Left lobe of liver (tissue), 2 donors: ENCODE data around the gene LRP8. TPM values are rescaled to one million over a fixed set of nuclear protein-coding genes. Genes with fewer than 3 reads are reported as not detected.

ENCODE experiments used
- ATAC-seq: fragments of 200-7000 bp; cut with Tn5 transposase; one replicate; pipeline ENCODE4 v1.9.1; 2020; ENCODE audit warnings: mild to moderate bottlenecking, moderate library complexity
- DNase-seq: peaks from one replicate; pipeline ENCODE4 v3.0.0-alpha.2; 2020; ENCODE audit warnings: low spot score
- total RNA-seq: library from RNA; stranded (reverse); gene quantifications from one replicate; pipeline ENCODE4 v1.2.1, GENCODE V29; 2021
- donor health status: DM: no; HTN: no; CAD: no; lungs with moderate emphysema.
- donor health status: DM: no; HTN: yes; CAD: no.

Gene LRP8
- total RNA-seq, 1 donor from 2014 or later: 0.33 TPM

DNA sequence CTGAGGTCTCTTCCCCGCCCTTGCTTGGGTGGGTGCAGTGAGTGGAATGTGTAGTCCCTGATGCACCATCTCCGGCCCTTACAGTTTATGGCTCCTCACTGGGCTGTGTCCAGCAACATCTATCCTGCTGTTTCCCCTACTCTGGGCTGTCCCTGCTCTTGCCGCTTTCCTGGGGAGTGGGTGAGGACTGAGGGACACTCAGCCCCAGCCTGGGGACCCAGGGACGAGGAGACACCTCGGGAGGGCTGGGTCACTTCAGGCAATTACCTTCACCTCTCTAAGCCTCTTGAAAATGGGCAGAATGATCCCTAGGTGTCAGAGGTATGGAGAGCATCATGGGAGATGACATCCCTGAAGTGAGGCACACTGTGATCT is 13.6 kb upstream of the LRP8 start:
- peak; percentile 15 for DNase-seq

GRCh38 chr1:53340660-53341520 is 13.0 kb upstream of the LRP8 start:
- DNase-seq (peak; percentile 24), ATAC-seq (no peak)

More for the DNA sequence above, 13.6 kb upstream of the LRP8 start:
- no peak for ATAC-seq

GRCh38 chr1:53339736-53340635 is 12.1 kb upstream of the LRP8 start:
- DNase-seq (peak; percentile 33), ATAC-seq (no peak)

GRCh38 chr1:53338423-53338822 is 10.6 kb upstream of the LRP8 start:
- no peak for ATAC-seq
- DNase-seq: no peak

GRCh38 chr1:53337499-53337898 is 9.6 kb upstream of the LRP8 start:
- ATAC-seq (no peak), DNase-seq (peak; percentile 6)

- DNase-seq (peak; percentile 4), ATAC-seq (no peak)
These were observed 8.3 kb upstream of the LRP8 start for GRCh38 chr1:53336146-53336545.

GRCh38 chr1:53335661-53336060 is 7.8 kb upstream of the LRP8 start:
- DNase-seq: no peak
- no peak for ATAC-seq

DNA sequence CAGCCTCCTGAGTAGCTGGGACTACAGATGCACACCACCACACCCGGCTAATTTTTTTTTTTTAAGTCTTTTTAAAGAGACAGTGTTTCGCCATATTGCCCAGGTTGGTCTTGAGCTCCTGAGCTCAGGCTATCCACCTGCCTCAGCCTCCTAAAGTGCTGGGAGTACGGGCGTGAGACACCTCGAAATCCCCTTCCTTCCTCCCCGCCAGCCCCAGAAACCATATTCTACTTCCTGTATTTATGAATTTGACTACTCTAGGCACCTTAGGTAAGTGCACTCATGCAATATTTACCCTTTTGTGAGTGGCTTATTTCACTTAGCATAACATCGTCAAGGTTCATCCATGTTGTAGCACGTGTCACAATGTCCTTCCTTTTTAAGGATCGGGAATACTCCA is 6.9 kb upstream of the LRP8 start:
- peak; percentile 14 for DNase-seq
- ATAC-seq: no peak

DNA sequence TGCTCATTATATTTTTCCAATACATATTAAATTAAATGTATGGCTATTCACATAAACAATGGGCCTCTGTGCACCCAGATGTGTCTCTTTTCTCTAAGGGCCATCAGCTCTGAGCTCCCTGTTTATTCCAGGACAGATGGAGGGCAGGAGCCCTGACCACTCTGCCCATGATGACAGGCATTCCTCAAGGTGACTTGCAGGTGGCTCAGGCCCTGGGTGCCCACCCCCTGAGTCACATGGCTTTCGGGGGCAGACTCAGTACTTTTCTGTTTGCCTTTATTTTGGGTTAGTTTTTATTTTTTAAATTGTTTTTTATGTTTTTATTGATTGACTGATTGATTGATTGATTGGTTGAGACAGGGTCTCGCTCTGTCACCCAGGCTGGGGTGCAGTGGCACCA is 6.4 kb upstream of the LRP8 start:
- no peak for ATAC-seq
- DNase-seq: no peak

DNA sequence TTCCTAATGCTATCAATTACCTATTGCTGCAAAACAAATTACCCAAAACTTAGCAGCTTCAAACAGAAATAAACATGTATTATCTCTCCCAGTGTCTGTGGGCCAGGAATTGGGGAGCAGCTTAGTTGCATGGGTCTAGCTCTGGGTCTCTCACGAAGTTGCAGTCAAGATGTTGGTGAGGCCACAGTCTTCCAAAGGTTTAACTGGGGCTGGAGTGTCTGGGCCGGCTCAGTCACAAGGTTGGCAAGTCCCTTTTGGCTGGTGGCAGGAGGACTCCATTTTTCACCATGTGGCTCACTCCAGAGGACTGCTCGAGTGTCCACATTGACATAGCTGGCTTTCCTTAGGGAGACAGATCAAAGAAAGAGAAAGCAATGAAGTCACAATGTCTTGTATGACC is 5.0 kb upstream of the LRP8 start:
- DNase-seq (peak; percentile 21), ATAC-seq (no peak)

GRCh38 chr1:53332186-53332564 is 4.3 kb upstream of the LRP8 start:
- peak; percentile 18 for DNase-seq
- ATAC-seq: no peak

- DNase-seq: peak; percentile 33
- ATAC-seq: no peak
These were observed 3.7 kb upstream of the LRP8 start for GRCh38 chr1:53331446-53332185.

GRCh38 chr1:53330819-53331218 is 2.9 kb upstream of the LRP8 start:
- DNase-seq (peak; percentile 43), ATAC-seq (no peak)

GRCh38 chr1:53328541-53329499 is 950 bp upstream of the LRP8 start:
- ATAC-seq (no peak), DNase-seq (no peak)

DNA sequence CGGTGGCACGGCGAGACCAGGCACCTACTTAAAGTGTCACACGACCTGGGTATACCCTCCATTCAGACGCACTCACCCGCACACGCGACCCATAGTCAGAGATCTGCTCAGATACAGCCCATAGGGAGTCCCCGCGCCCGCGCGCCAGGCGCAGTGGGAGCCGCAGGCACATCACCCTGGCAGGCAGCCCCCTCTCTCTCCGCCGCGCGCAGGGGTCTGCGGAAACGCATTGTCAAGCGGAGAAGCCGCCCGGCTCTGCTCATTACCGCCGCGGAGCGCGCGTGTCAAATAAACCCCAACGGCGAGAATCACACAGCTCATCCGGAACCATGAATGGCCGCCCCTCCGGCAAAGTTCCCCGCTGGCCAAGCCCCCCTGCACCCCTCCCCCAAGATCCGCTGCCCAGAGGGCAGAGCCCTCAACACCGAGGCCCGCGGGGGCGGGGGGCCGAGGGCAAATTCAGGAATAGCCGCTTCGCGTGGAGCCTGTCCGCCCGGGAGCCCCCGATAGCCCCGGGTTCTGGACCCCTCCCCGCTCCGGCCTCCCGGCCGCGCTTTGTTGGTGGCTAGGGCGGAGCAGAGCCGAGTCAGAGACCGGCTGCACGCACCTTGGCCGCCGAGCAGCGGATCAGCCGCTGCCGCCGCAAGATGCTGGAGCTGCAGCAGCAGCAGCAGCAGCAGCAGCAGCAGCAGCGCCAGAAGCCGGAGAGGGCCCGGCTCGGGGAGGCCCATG is 522 bp downstream of the LRP8 start:
- DNase-seq (no peak), ATAC-seq (peak; percentile 26)

- ATAC-seq: peak; percentile 32
- no peak for DNase-seq
These were observed 1.2 kb downstream of the LRP8 start for GRCh38 chr1:53326598-53327181.

- ATAC-seq: peak; percentile 57
- DNase-seq: peak; percentile 64
These were observed 1.7 kb downstream of the LRP8 start for GRCh38 chr1:53326088-53326597.

- DNase-seq (no peak), ATAC-seq (no peak)
These were observed 2.4 kb downstream of the LRP8 start for GRCh38 chr1:53325326-53326087.
